Measurements from ENCODE around the gene PDZD7.
"Not testable (repeated sequence)": the region's sequence is repeated elsewhere in the genome, so short reads cannot be mapped to it uniquely, and the experiment has no call there.

The PDZD7 gene

GRCh38 chr10:100982916-100983830, 47.8 kb downstream of the PDZD7 start:
- peak; percentile 16 for DNase-seq (ENCODE audit: low spot score)

- no peak for DNase-seq (ENCODE audit: low spot score)
Observed at GRCh38 chr10:100981178-100981772, 49.7 kb downstream of the PDZD7 start.

- no peak for DNase-seq (ENCODE audit: low spot score)
Observed at GRCh38 chr10:100980711-100981110, 50.2 kb downstream of the PDZD7 start.

GRCh38 chr10:100980311-100980710, 50.6 kb downstream of the PDZD7 start:
- no peak for DNase-seq (ENCODE audit: low spot score)

- DNase-seq (ENCODE audit: low spot score): peak; percentile 17
Observed at GRCh38 chr10:100979791-100980272, 51.1 kb downstream of the PDZD7 start.

- peak; percentile 32 for DNase-seq (ENCODE audit: low spot score)
Observed at GRCh38 chr10:100978901-100979195, 52.1 kb downstream of the PDZD7 start.

GRCh38 chr10:100978121-100978900, 52.6 kb downstream of the PDZD7 start:
- DNase-seq (ENCODE audit: low spot score): peak; percentile 18

- DNase-seq (ENCODE audit: low spot score): no peak
Observed at GRCh38 chr10:100977436-100977835, 53.5 kb downstream of the PDZD7 start.

GRCh38 chr10:100976906-100977305, 54.0 kb downstream of the PDZD7 start:
- DNase-seq (ENCODE audit: low spot score): no peak

- DNase-seq (ENCODE audit: low spot score): not testable (repeated sequence)
Observed at GRCh38 chr10:100975397-100975796, 55.5 kb downstream of the PDZD7 start.

- no peak for DNase-seq (ENCODE audit: low spot score)
Observed at GRCh38 chr10:100972904-100973535, 57.9 kb downstream of the PDZD7 start.

- no peak for DNase-seq (ENCODE audit: low spot score)
Observed at GRCh38 chr10:100972115-100972903, 58.6 kb downstream of the PDZD7 start.

- DNase-seq (ENCODE audit: low spot score): no peak
Observed at GRCh38 chr10:100970914-100971811, 59.8 kb downstream of the PDZD7 start.

- no peak for DNase-seq (ENCODE audit: low spot score)
Observed at GRCh38 chr10:100970076-100970913, 60.6 kb downstream of the PDZD7 start.

- peak; percentile 87 for DNase-seq (ENCODE audit: low spot score)
Observed at GRCh38 chr10:100969187-100970075, 61.5 kb downstream of the PDZD7 start, which contains the start of gene SEMA4G. Gene SEMA4G (plus strand): TSS chr10:100969504. CDS start chr10:100972913, 3,409 bp downstream.

- no peak for DNase-seq (ENCODE audit: low spot score)
Observed at GRCh38 chr10:100968863-100969186, 62.1 kb downstream of the PDZD7 start.

- DNase-seq (ENCODE audit: low spot score): no peak
Observed at GRCh38 chr10:100968062-100968736, 62.7 kb downstream of the PDZD7 start.

GRCh38 chr10:100967332-100967731, 63.6 kb downstream of the PDZD7 start:
- no peak for DNase-seq (ENCODE audit: low spot score)
